ENCODE data around the gene UST.
A peak's percentile ranks its signal among the peaks of the same experiment; 100 is the strongest.

UST gene

GRCh38 chr6:149006671-149007070 lies 259.8 kb downstream of the UST start:
- no peak overlapping the region for H3K18ac ChIP-seq (ENCODE audit: low read depth in 1 of 2, low read length in 2 of 2)
- H3K9me3 ChIP-seq (ENCODE audit: control insufficient read depth, low read length), result peaks cover 5% of the 10 kb centered on the region
- no peak overlapping the region for H2BK5ac ChIP-seq (ENCODE audit: low read depth, low read length, poor library complexity, severe bottlenecking)
- no peak overlapping the region for H3K9ac ChIP-seq (ENCODE audit: low read length)
- no peaks in the 10 kb centered on the region for H3K27me3 ChIP-seq (ENCODE audit: control insufficient read depth in 1 of 2, insufficient read depth in 1 of 2, low read length in 2 of 2)
- no peak overlapping the region for H4K91ac ChIP-seq (ENCODE audit: low read length)
- H3K4me1 ChIP-seq (ENCODE audit: control insufficient read depth, insufficient read depth, low read depth, low read length), result peaks cover 1% of the 10 kb centered on the region
- no peak overlapping the region for H4K8ac ChIP-seq (ENCODE audit: low read length)
- no peak overlapping the region for H3K4me2 ChIP-seq (ENCODE audit: low read length, poor library complexity, severe bottlenecking)
- H2BK15ac ChIP-seq (ENCODE audit: low read depth, poor library complexity, severe bottlenecking), result no peak overlapping the region
- DNase-seq, result no peak
- H3K79me1 ChIP-seq (replicated peaks; ENCODE audit: low read length, poor library complexity, severe bottlenecking), result no peaks in the 10 kb centered on the region
- no peak overlapping the region for H3K4ac ChIP-seq (ENCODE audit: low read depth in 1 of 2, low read length in 2 of 2)
- no peak overlapping the region for H2AK5ac ChIP-seq (ENCODE audit: low read length, severe bottlenecking)
- H3K23ac ChIP-seq (ENCODE audit: low read length in 2 of 2), result no peak overlapping the region
- H2BK120ac ChIP-seq (ENCODE audit: low read depth, low read length), result no peak overlapping the region
- H2BK12ac ChIP-seq (ENCODE audit: low read length in 2 of 2), result no peak overlapping the region
- WGBS, result no CpG with 5 or more reads among the region's 3 CpGs
- no peak overlapping the region for H3K14ac ChIP-seq (ENCODE audit: low read length in 2 of 2)
- no peak overlapping the region for H3K4me3 ChIP-seq (ENCODE audit: insufficient read depth in 1 of 2, low read depth in 1 of 2, low read length in 2 of 2)
- H2AFZ ChIP-seq (ENCODE audit: low read depth, low read length), result no peak overlapping the region
- H3K27ac ChIP-seq (ENCODE audit: low read length, poor library complexity, severe bottlenecking), result no peak overlapping the region
- H3K36me3 ChIP-seq (ENCODE audit: control insufficient read depth in 1 of 2, insufficient read depth in 2 of 2, low read depth in 1 of 2, low read length in 2 of 2), result peaks cover 0 to 4% of the 10 kb centered on the region in 2 experiments

- H3K4me2 ChIP-seq (ENCODE audit: low read length, poor library complexity, severe bottlenecking), result no peak overlapping the region
Measured at GRCh38 chr6:149007846-149008245, 261.0 kb downstream of the UST start.

GRCh38 chr6:149008741-149009140 lies 261.9 kb downstream of the UST start:
- Histone ChIP-seq H2BK5ac (ENCODE audit: low read depth, low read length, poor library complexity, severe bottlenecking) (no peak overlapping the region), H4K8ac (ENCODE audit: low read length) (no peak overlapping the region), H2BK15ac (ENCODE audit: low read depth, poor library complexity, severe bottlenecking) (no peak overlapping the region), H3K4me3 (ENCODE audit: insufficient read depth in 1 of 2, low read depth in 1 of 2, low read length in 2 of 2) (no peak overlapping the region), H3K79me1 (replicated peaks; ENCODE audit: low read length, poor library complexity, severe bottlenecking) (no peaks in the 10 kb centered on the region), H3K4me2 (ENCODE audit: low read length, poor library complexity, severe bottlenecking) (no peak overlapping the region), H3K27me3 (ENCODE audit: control insufficient read depth in 1 of 2, insufficient read depth in 1 of 2, low read length in 2 of 2) (no peaks in the 10 kb centered on the region), H4K91ac (ENCODE audit: low read length) (no peak overlapping the region), H3K23ac (ENCODE audit: low read length in 2 of 2) (no peak overlapping the region), H3K18ac (ENCODE audit: low read depth in 1 of 2, low read length in 2 of 2) (no peak overlapping the region), H3K9me3 (ENCODE audit: control insufficient read depth, low read length) (no peaks in the 10 kb centered on the region), H2BK120ac (ENCODE audit: low read depth, low read length) (no peak overlapping the region), H3K9ac (ENCODE audit: low read length) (no peak overlapping the region), H2AFZ (ENCODE audit: low read depth, low read length) (no peak overlapping the region), H3K4me1 (ENCODE audit: control insufficient read depth, insufficient read depth, low read depth, low read length) (peaks cover 1% of the 10 kb centered on the region), H2AK5ac (ENCODE audit: low read length, severe bottlenecking) (no peak overlapping the region), H2BK12ac (ENCODE audit: low read length in 2 of 2) (no peak overlapping the region), H3K4ac (ENCODE audit: low read depth in 1 of 2, low read length in 2 of 2) (no peak overlapping the region), H3K14ac (ENCODE audit: low read length in 2 of 2) (no peak overlapping the region), H3K27ac (ENCODE audit: low read length, poor library complexity, severe bottlenecking) (no peak overlapping the region), H3K36me3 (ENCODE audit: control insufficient read depth in 1 of 2, insufficient read depth in 2 of 2, low read depth in 1 of 2, low read length in 2 of 2) (peaks cover 0 to 4% of the 10 kb centered on the region in 2 experiments)
- 80% methylated on average over 2 of the region's 2 CpGs for WGBS
- no peak for DNase-seq

More at GRCh38 chr6:149007846-149008245, 261.0 kb downstream of the UST start:
- H3K4me1 ChIP-seq (ENCODE audit: control insufficient read depth, insufficient read depth, low read depth, low read length), result peaks cover 1% of the 10 kb centered on the region
- no peak overlapping the region for H3K14ac ChIP-seq (ENCODE audit: low read length in 2 of 2)
- no peak overlapping the region for H3K27ac ChIP-seq (ENCODE audit: low read length, poor library complexity, severe bottlenecking)
- H3K18ac ChIP-seq (ENCODE audit: low read depth in 1 of 2, low read length in 2 of 2), result no peak overlapping the region
- no peak overlapping the region for H2BK12ac ChIP-seq (ENCODE audit: low read length in 2 of 2)
- H2AK5ac ChIP-seq (ENCODE audit: low read length, severe bottlenecking), result no peak overlapping the region
- H2BK120ac ChIP-seq (ENCODE audit: low read depth, low read length), result no peak overlapping the region
- no peaks in the 10 kb centered on the region for H3K79me1 ChIP-seq (replicated peaks; ENCODE audit: low read length, poor library complexity, severe bottlenecking)
- H3K4ac ChIP-seq (ENCODE audit: low read depth in 1 of 2, low read length in 2 of 2), result no peak overlapping the region
- H3K9me3 ChIP-seq (ENCODE audit: control insufficient read depth, low read length), result no peaks in the 10 kb centered on the region
- no peak overlapping the region for H3K4me3 ChIP-seq (ENCODE audit: insufficient read depth in 1 of 2, low read depth in 1 of 2, low read length in 2 of 2)
- H4K8ac ChIP-seq (ENCODE audit: low read length), result no peak overlapping the region
- H2AFZ ChIP-seq (ENCODE audit: low read depth, low read length), result no peak overlapping the region
- no peak overlapping the region for H4K91ac ChIP-seq (ENCODE audit: low read length)
- H2BK15ac ChIP-seq (ENCODE audit: low read depth, poor library complexity, severe bottlenecking), result no peak overlapping the region
- H3K27me3 ChIP-seq (ENCODE audit: control insufficient read depth in 1 of 2, insufficient read depth in 1 of 2, low read length in 2 of 2), result no peaks in the 10 kb centered on the region
- peaks cover 0 to 4% of the 10 kb centered on the region in 2 experiments for H3K36me3 ChIP-seq (ENCODE audit: control insufficient read depth in 1 of 2, insufficient read depth in 2 of 2, low read depth in 1 of 2, low read length in 2 of 2)
- 87% methylated on average over 2 of the region's 2 CpGs for WGBS
- H3K23ac ChIP-seq (ENCODE audit: low read length in 2 of 2), result no peak overlapping the region
- H2BK5ac ChIP-seq (ENCODE audit: low read depth, low read length, poor library complexity, severe bottlenecking), result no peak overlapping the region
- no peak overlapping the region for H3K9ac ChIP-seq (ENCODE audit: low read length)
- no peak for DNase-seq

- no peak overlapping the region for H2BK5ac ChIP-seq (ENCODE audit: low read depth, low read length, poor library complexity, severe bottlenecking)
- no peak overlapping the region for H3K4me3 ChIP-seq (ENCODE audit: insufficient read depth in 1 of 2, low read depth in 1 of 2, low read length in 2 of 2)
- no peak overlapping the region for H3K14ac ChIP-seq (ENCODE audit: low read length in 2 of 2)
- peaks cover 14% of the 10 kb centered on the region for H3K4me1 ChIP-seq (ENCODE audit: control insufficient read depth, insufficient read depth, low read depth, low read length)
- no peak overlapping the region for H2AFZ ChIP-seq (ENCODE audit: low read depth, low read length)
- no peaks in the 10 kb centered on the region for H3K9me3 ChIP-seq (ENCODE audit: control insufficient read depth, low read length)
- no peaks in the 10 kb centered on the region for H3K27me3 ChIP-seq (ENCODE audit: control insufficient read depth in 1 of 2, insufficient read depth in 1 of 2, low read length in 2 of 2)
- H3K18ac ChIP-seq (ENCODE audit: low read depth in 1 of 2, low read length in 2 of 2), result no peak overlapping the region
- H4K8ac ChIP-seq (ENCODE audit: low read length), result no peak overlapping the region
- no peak overlapping the region for H2BK12ac ChIP-seq (ENCODE audit: low read length in 2 of 2)
- WGBS, result 45% methylated on average over 4 of the region's 6 CpGs
- no peak overlapping the region for H3K4me2 ChIP-seq (ENCODE audit: low read length, poor library complexity, severe bottlenecking)
- no peak overlapping the region for H2AK5ac ChIP-seq (ENCODE audit: low read length, severe bottlenecking)
- no peak overlapping the region for H2BK120ac ChIP-seq (ENCODE audit: low read depth, low read length)
- peak overlapping the region; percentile 73 for H3K27ac ChIP-seq (ENCODE audit: low read length, poor library complexity, severe bottlenecking)
- H2BK15ac ChIP-seq (ENCODE audit: low read depth, poor library complexity, severe bottlenecking), result no peak overlapping the region
- peak; percentile 94 for DNase-seq
- no peak overlapping the region for H3K23ac ChIP-seq (ENCODE audit: low read length in 2 of 2)
- no peak overlapping the region for H3K4ac ChIP-seq (ENCODE audit: low read depth in 1 of 2, low read length in 2 of 2)
- no peak overlapping the region for H4K91ac ChIP-seq (ENCODE audit: low read length)
- H3K79me1 ChIP-seq (replicated peaks; ENCODE audit: low read length, poor library complexity, severe bottlenecking), result no peaks in the 10 kb centered on the region
- peak overlapping the region; percentile 75 for H3K9ac ChIP-seq (ENCODE audit: low read length)
- H3K36me3 ChIP-seq (ENCODE audit: control insufficient read depth in 1 of 2, insufficient read depth in 2 of 2, low read depth in 1 of 2, low read length in 2 of 2), result no peaks in the 10 kb centered on the region
Measured at GRCh38 chr6:149012040-149012545, 265.3 kb downstream of the UST start.

Data from mesenchymal stem cell (in vitro differentiated cells and primary cell).